ENCODE data around the gene NRXN3. TPM values are rescaled to one million over a fixed set of nuclear protein-coding genes. Genes with fewer than 3 reads are reported as not detected.

The NRXN3 gene
- total and polyA plus RNA-seq, 3 experiments from 2014 or later, result not detected

DNA sequence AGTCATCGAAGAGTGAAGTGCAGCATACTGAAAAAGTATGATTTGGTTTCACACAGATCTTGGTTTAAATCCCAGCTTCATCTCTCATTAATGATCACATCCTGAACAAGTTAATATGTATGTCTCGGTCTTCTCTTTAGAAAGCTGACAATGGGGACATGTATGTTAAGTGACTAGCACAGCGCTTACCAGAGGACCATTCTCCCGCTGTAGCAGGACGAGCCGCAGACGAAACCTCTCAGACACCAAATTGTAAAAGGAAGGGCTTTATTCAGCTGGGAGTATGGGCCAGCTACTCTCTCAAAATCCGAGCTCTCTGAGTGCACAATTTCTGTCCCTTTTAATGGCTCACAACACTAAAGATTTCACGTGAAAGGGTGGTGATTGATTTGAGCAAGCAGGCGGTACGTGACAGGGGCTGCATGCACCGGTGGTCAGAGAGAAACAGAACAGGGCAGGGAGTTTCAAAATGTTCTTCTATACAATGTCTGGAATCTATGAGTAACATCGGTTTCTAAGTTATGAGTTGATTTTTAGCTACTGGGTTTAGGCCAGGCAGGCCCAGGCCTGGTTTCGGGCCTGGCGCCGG is 1358.7 kb downstream of the NRXN3 start:
- no peak for DNase-seq
- no peak overlapping the region for H3K27ac Mint-ChIP-seq
- ChIA-PET POLR2A (no interaction called here), CTCF (no interaction called here)
- Histone ChIP-seq H3K27ac (ENCODE audit: low read depth, low read length) (no peak overlapping the region), H3K27me3 (ENCODE audit: insufficient read depth, low read length, poor library complexity, severe bottlenecking) (no peaks in the 10 kb centered on the region), H3K4me1 (ENCODE audit: insufficient read depth, low read length) (no peaks in the 10 kb centered on the region), H3K36me3 (ENCODE audit: insufficient read depth, low read length) (no peaks in the 10 kb centered on the region), H3K4me3 (ENCODE audit: low read length) (no peak overlapping the region), H3K9me3 (ENCODE audit: low read length) (no peaks in the 10 kb centered on the region)
- H3K4me1 Mint-ChIP-seq, result no peaks in the 10 kb centered on the region
- H3K27me3 Mint-ChIP-seq, result no peaks in the 10 kb centered on the region
- H3K9me3 Mint-ChIP-seq, result peaks cover 0 to 6% (median 3%) of the 10 kb centered on the region in 5 donors
- no peak overlapping the region for H3K4me3 Mint-ChIP-seq
- no peaks in the 10 kb centered on the region for H3K36me3 Mint-ChIP-seq

GRCh38 chr14:79530555-79530954 is 1360.4 kb downstream of the NRXN3 start:
- no peaks in the 10 kb centered on the region for H3K36me3 Mint-ChIP-seq
- H3K27ac Mint-ChIP-seq, result no peak overlapping the region
- POLR2A ChIA-PET, result no interaction called here

DNA sequence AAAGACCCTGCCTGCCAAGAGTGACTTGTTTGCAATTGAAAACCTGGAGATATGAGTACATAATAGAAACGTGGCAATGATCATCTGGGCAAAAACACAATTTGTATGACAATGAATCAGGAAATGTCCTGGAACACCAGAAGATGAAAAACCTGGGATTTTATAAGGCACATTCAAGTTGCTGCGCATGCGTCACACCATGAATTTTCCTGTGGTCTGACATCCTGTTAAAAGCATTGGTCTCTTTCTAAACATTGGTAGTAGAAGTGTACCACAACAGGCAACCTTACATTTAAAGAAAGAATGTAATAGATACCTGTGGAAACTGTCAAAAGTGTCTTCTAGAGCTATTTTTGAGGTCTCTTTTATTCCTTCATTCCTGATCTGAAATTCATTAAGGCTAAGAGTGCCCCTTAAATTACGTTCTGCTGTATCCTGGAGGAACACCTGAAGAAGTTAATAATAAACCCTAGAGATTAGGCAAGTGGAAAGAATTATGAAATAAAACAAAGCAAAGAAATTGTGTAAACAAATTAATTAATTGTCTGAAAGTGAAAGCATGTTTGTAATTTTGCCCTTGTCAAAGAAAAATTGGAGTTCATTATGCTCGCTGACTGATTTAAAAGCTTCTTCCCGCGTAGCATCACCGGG is 1364.7 kb downstream of the NRXN3 start:
- POLR2A ChIA-PET, result no interaction called here
- Mint-ChIP-seq H3K9me3 (peaks cover 1 to 12% (median 6%) of the 10 kb centered on the region in 5 donors), H3K4me3 (no peak overlapping the region), H3K27me3 (no peaks in the 10 kb centered on the region), H3K36me3 (no peaks in the 10 kb centered on the region), H3K27ac (no peak overlapping the region), H3K4me1 (no peaks in the 10 kb centered on the region)
- Histone ChIP-seq H3K36me3 (ENCODE audit: insufficient read depth, low read length) (no peaks in the 10 kb centered on the region), H3K9me3 (ENCODE audit: low read length) (no peaks in the 10 kb centered on the region), H3K27me3 (ENCODE audit: insufficient read depth, low read length, poor library complexity, severe bottlenecking) (no peaks in the 10 kb centered on the region), H3K4me3 (ENCODE audit: low read length) (no peak overlapping the region), H3K27ac (ENCODE audit: low read depth, low read length) (no peak overlapping the region), H3K4me1 (ENCODE audit: insufficient read depth, low read length) (no peaks in the 10 kb centered on the region)
- DNase-seq, result no peak
- CTCF ChIA-PET, result interaction anchor here (0.6 kb wide), 1 partner anchor 631 kb away, joined by 4 read pairs; no protein-coding TSS in a partner anchor

More at GRCh38 chr14:79530555-79530954, 1360.4 kb downstream of the NRXN3 start:
- Histone ChIP-seq H3K27me3 (ENCODE audit: insufficient read depth, low read length, poor library complexity, severe bottlenecking) (no peaks in the 10 kb centered on the region), H3K36me3 (ENCODE audit: insufficient read depth, low read length) (no peaks in the 10 kb centered on the region), H3K27ac (ENCODE audit: low read depth, low read length) (no peak overlapping the region), H3K9me3 (ENCODE audit: low read length) (no peaks in the 10 kb centered on the region), H3K4me3 (ENCODE audit: low read length) (no peak overlapping the region), H3K4me1 (ENCODE audit: insufficient read depth, low read length) (no peaks in the 10 kb centered on the region)
- no peak for DNase-seq
- CTCF ChIA-PET, result no interaction called here
- Mint-ChIP-seq H3K27me3 (no peaks in the 10 kb centered on the region), H3K4me1 (no peaks in the 10 kb centered on the region), H3K9me3 (peaks cover 0 to 8% (median 2%) of the 10 kb centered on the region in 5 donors), H3K4me3 (no peak overlapping the region)

DNA sequence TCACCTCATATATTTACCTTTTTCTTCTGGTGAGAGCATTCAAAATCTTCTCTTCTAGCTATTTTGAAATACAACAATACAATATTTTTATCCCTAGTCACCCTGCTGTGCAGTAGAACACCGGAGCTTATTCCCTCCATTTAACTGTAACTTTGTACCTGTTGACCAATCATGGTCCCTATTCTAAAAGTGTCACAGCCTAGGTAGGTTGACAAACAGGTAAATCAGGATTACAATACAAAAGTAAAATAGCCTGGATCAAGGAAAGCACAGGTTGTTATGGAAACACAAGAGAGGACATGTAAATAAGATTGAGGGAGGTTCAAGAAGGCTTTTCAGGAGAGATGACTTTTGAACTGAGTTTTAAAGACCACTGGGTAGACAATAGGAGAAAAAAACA is 1370.2 kb downstream of the NRXN3 start:
- H3K27me3 Mint-ChIP-seq, result no peaks in the 10 kb centered on the region
- H3K36me3 Mint-ChIP-seq, result no peaks in the 10 kb centered on the region
- H3K9me3 Mint-ChIP-seq, result peaks cover 1 to 13% (median 6%) of the 10 kb centered on the region in 5 donors
- H3K9me3 ChIP-seq (ENCODE audit: low read length), result no peaks in the 10 kb centered on the region
- ChIA-PET POLR2A (no interaction called here), CTCF (no interaction called here)
- H3K27ac ChIP-seq (ENCODE audit: low read depth, low read length), result no peak overlapping the region
- H3K4me3 Mint-ChIP-seq, result no peak overlapping the region
- H3K27ac Mint-ChIP-seq, result no peak overlapping the region
- H3K27me3 ChIP-seq (ENCODE audit: insufficient read depth, low read length, poor library complexity, severe bottlenecking), result no peaks in the 10 kb centered on the region
- no peaks in the 10 kb centered on the region for H3K4me1 Mint-ChIP-seq
- no peak for DNase-seq
- H3K36me3 ChIP-seq (ENCODE audit: insufficient read depth, low read length), result no peaks in the 10 kb centered on the region
- H3K4me1 ChIP-seq (ENCODE audit: insufficient read depth, low read length), result no peaks in the 10 kb centered on the region
- no peak overlapping the region for H3K4me3 ChIP-seq (ENCODE audit: low read length)

DNA sequence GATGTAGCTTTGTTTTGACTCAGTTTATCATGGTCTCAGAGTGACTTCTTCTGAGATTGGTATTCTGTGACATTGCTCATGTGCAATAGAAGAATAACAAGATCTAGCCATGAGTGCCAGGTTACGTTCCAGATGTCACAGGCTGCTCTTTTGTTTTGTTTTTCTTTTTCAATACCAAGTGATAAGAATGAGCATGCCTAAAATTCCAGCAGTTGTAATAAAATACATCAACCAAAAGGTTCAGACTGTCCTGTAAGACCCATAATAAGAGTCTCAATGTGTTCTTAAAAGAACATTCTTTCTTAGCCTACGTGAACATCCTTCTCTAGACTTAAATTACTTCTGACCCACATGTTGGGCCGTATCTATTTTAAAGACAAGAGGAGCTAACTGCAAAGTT is 1371.9 kb downstream of the NRXN3 start:
- Histone ChIP-seq H3K4me1 (ENCODE audit: insufficient read depth, low read length) (no peaks in the 10 kb centered on the region), H3K4me3 (ENCODE audit: low read length) (no peak overlapping the region), H3K36me3 (ENCODE audit: insufficient read depth, low read length) (no peaks in the 10 kb centered on the region), H3K27ac (ENCODE audit: low read depth, low read length) (no peak overlapping the region), H3K27me3 (ENCODE audit: insufficient read depth, low read length, poor library complexity, severe bottlenecking) (no peaks in the 10 kb centered on the region), H3K9me3 (ENCODE audit: low read length) (no peaks in the 10 kb centered on the region)
- no peak for DNase-seq
- Mint-ChIP-seq H3K4me1 (no peaks in the 10 kb centered on the region), H3K4me3 (no peak overlapping the region), H3K27me3 (no peaks in the 10 kb centered on the region), H3K9me3 (peaks cover 1 to 15% (median 4%) of the 10 kb centered on the region in 5 donors), H3K36me3 (no peaks in the 10 kb centered on the region), H3K27ac (no peak overlapping the region)
- ChIA-PET POLR2A (no interaction called here), CTCF (no interaction called here)

DNA sequence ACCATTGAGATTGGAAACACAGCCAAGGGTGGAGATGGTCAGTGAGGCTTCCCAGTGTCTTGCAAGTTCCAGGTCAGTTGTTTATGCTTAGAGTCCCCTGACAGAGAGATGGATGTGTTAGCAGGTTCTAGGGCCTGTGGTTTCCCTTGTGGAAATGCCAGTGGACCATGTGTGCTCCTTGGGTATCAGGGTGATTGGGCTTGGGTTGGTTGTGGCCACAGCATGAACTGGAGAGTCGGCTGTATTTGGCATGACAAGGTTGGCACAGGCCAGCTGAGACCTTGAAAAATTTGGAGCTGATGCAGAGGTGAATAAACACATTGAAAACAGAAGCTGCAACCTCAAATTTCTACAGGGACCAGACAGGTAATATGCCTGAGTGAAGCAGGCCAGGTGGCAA is 1373.2 kb downstream of the NRXN3 start:
- POLR2A ChIA-PET, result no interaction called here

GRCh38 chr14:79543967-79544697 is 1374.0 kb downstream of the NRXN3 start:
- H3K4me3 ChIP-seq (ENCODE audit: low read length), result no peak overlapping the region
- ChIA-PET CTCF (no interaction called here), POLR2A (no interaction called here)
- no peaks in the 10 kb centered on the region for H3K4me1 ChIP-seq (ENCODE audit: insufficient read depth, low read length)
- H3K36me3 Mint-ChIP-seq, result no peaks in the 10 kb centered on the region
- H3K27ac ChIP-seq (ENCODE audit: low read depth, low read length), result no peak overlapping the region
- H3K9me3 Mint-ChIP-seq, result peaks cover 2 to 14% (median 2%) of the 10 kb centered on the region in 5 donors
- no peak for DNase-seq
- H3K9me3 ChIP-seq (ENCODE audit: low read length), result no peaks in the 10 kb centered on the region
- H3K27ac Mint-ChIP-seq, result no peak overlapping the region
- H3K36me3 ChIP-seq (ENCODE audit: insufficient read depth, low read length), result no peaks in the 10 kb centered on the region
- H3K27me3 Mint-ChIP-seq, result no peaks in the 10 kb centered on the region
- H3K4me3 Mint-ChIP-seq, result no peak overlapping the region
- no peaks in the 10 kb centered on the region for H3K27me3 ChIP-seq (ENCODE audit: insufficient read depth, low read length, poor library complexity, severe bottlenecking)
- H3K4me1 Mint-ChIP-seq, result no peaks in the 10 kb centered on the region

More for the DNA sequence above, 1373.2 kb downstream of the NRXN3 start:
- no peaks in the 10 kb centered on the region for H3K4me1 ChIP-seq (ENCODE audit: insufficient read depth, low read length)
- no peaks in the 10 kb centered on the region for H3K27me3 ChIP-seq (ENCODE audit: insufficient read depth, low read length, poor library complexity, severe bottlenecking)
- H3K4me3 Mint-ChIP-seq, result no peak overlapping the region
- CTCF ChIA-PET, result no interaction called here
- H3K9me3 Mint-ChIP-seq, result peaks cover 0 to 16% (median 2%) of the 10 kb centered on the region in 5 donors
- H3K4me3 ChIP-seq (ENCODE audit: low read length), result no peak overlapping the region
- no peaks in the 10 kb centered on the region for H3K4me1 Mint-ChIP-seq
- H3K36me3 Mint-ChIP-seq, result no peaks in the 10 kb centered on the region
- H3K27ac Mint-ChIP-seq, result no peak overlapping the region
- H3K9me3 ChIP-seq (ENCODE audit: low read length), result no peaks in the 10 kb centered on the region
- no peaks in the 10 kb centered on the region for H3K36me3 ChIP-seq (ENCODE audit: insufficient read depth, low read length)
- H3K27me3 Mint-ChIP-seq, result no peaks in the 10 kb centered on the region
- no peak for DNase-seq
- no peak overlapping the region for H3K27ac ChIP-seq (ENCODE audit: low read depth, low read length)

- Histone ChIP-seq H3K4me1 (ENCODE audit: insufficient read depth, low read length) (no peaks in the 10 kb centered on the region), H3K9me3 (ENCODE audit: low read length) (no peaks in the 10 kb centered on the region), H3K4me3 (ENCODE audit: low read length) (no peak overlapping the region), H3K36me3 (ENCODE audit: insufficient read depth, low read length) (no peaks in the 10 kb centered on the region), H3K27me3 (ENCODE audit: insufficient read depth, low read length, poor library complexity, severe bottlenecking) (no peaks in the 10 kb centered on the region), H3K27ac (ENCODE audit: low read depth, low read length) (no peak overlapping the region)
- Mint-ChIP-seq H3K27me3 (no peaks in the 10 kb centered on the region), H3K27ac (no peak overlapping the region), H3K4me3 (no peak overlapping the region), H3K4me1 (no peaks in the 10 kb centered on the region), H3K9me3 (peaks cover 2 to 14% (median 2%) of the 10 kb centered on the region in 5 donors), H3K36me3 (no peaks in the 10 kb centered on the region)
- CTCF ChIA-PET, result no interaction called here
- POLR2A ChIA-PET, result no interaction called here
- DNase-seq, result no peak
Measured at GRCh38 chr14:79544698-79545070, 1374.5 kb downstream of the NRXN3 start.

Data from CD8-positive, alpha-beta memory T cell (primary cell).